Naive B cell (primary cell): ENCODE measurements around the gene PSME3IP1. TPM values are rescaled to one million over a fixed set of nuclear protein-coding genes. Genes with fewer than 3 reads are reported as not detected.

Experiments used
- ATAC-seq, 2 donors: fragments of 150-1000 bp; cut with Tn5 transposase; 2 replicates each; pipeline ENCODE4 v1.10.0; 2021; ENCODE audit warnings: low read depth in 2 of 2, mild to moderate bottlenecking in 2 of 2, moderate library complexity in 2 of 2
- DNase-seq: peaks from one replicate; pipeline ENCODE4 v3.0.0; 2022
- H3K27ac Mint-ChIP-seq, 6 donors: one replicate each; pipeline ENCODE4 v1.8.0; 2020 to 2022; ENCODE audit warnings: mild to moderate bottlenecking in 6 of 6, mixed read lengths in 6 of 6, moderate library complexity in 5 of 6, inconsistent platforms in 2 of 6
- H3K27me3 Mint-ChIP-seq, 3 donors: one replicate each; pipeline ENCODE4 v1.8.0; 2021 to 2022; ENCODE audit warnings: mixed read lengths in 3 of 3, mild to moderate bottlenecking in 1 of 3
- H3K36me3 Mint-ChIP-seq, 2 donors: one replicate each; pipeline ENCODE4 v1.8.0; 2020 to 2022; ENCODE audit warnings: mixed read lengths in 2 of 2, inconsistent platforms in 1 of 2, mild to moderate bottlenecking in 1 of 2
- H3K4me1 Mint-ChIP-seq, 3 donors: one replicate each; pipeline ENCODE4 v1.8.0; 2020 to 2022; ENCODE audit warnings: mixed read lengths in 3 of 3, inconsistent platforms in 1 of 3, mild to moderate bottlenecking in 1 of 3, moderate library complexity in 1 of 3
- H3K4me3 Mint-ChIP-seq, 8 donors: one replicate each; pipeline ENCODE4 v1.8.0; 2020 to 2022; ENCODE audit warnings: mild to moderate bottlenecking in 8 of 8, mixed read lengths in 8 of 8, moderate library complexity in 8 of 8, inconsistent platforms in 2 of 8
- H3K9me3 Mint-ChIP-seq, 7 donors: one replicate each; pipeline ENCODE4 v1.8.0; 2020 to 2022; ENCODE audit warnings: mixed read lengths in 7 of 7, mild to moderate bottlenecking in 5 of 7, inconsistent platforms in 2 of 7, moderate library complexity in 1 of 7
- polyA plus RNA-seq, 6 donors: library from polyadenylated mRNA; unstranded; fragments of 300-500 nt; fragmentation: Illumina TruSeq; gene quantifications; one replicate each; pipeline ENCODE4 v1.2.3, GENCODE V29; 2021; ENCODE audit warnings: low read depth in 6 of 6

The PSME3IP1 gene
- polyA plus RNA-seq, 6 donors from 2014 or later, result 85.1 to 109 (median 93.6) TPM

DNA sequence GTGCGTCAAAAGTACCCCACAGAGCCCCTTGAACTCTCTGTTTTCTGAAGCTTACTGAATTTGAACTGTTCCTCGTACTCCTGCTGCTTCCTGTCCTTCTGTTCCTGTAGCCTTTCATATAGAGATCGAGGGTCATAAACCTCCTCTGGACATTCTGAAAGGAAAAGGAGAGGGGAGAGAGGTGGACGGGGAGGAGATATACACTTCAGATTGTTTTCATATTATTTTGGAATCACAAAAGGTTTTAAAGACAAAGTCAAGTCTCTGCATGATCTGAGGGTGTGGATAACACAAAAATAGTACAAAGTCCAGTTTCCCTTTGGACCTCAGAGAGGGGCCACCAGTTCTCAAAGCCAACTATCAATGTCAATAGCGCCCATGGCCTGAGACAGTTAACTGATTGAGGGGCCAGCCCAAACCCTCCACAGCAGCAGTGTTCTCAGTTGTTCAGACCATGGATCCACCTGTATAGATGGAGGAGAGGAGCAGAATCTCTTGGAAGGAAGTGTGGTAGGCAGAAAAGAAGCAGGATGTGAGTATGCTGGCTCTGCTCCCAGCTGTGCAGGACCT, 13.0 kb downstream of the PSME3IP1 start:
- H3K27me3 Mint-ChIP-seq, result no peaks in the 10 kb centered on the region
- ATAC-seq (no peak), DNase-seq (no peak)
- H3K9me3 Mint-ChIP-seq, result no peaks in the 10 kb centered on the region
- H3K4me1 Mint-ChIP-seq, result peaks cover 0 to 10% (median 9%) of the 10 kb centered on the region in 3 donors
- H3K36me3 Mint-ChIP-seq, result peaks cover 16 to 20% of the 10 kb centered on the region in 2 donors
- no peak overlapping the region for H3K4me3 Mint-ChIP-seq
- peak overlapping the region in 1 of 6 donors; percentile 38 for H3K27ac Mint-ChIP-seq

GRCh38 chr16:57169327-57169726, 16.5 kb downstream of the PSME3IP1 start:
- peaks cover 27% of the 10 kb centered on the region in 2 donors for H3K36me3 Mint-ChIP-seq
- ATAC-seq (no peak), DNase-seq (no peak)

GRCh38 chr16:57167953-57168352, 17.9 kb downstream of the PSME3IP1 start:
- H3K9me3 Mint-ChIP-seq, result no peaks in the 10 kb centered on the region
- H3K27ac Mint-ChIP-seq, result no peak overlapping the region
- no peaks in the 10 kb centered on the region for H3K27me3 Mint-ChIP-seq
- ATAC-seq (peak; percentile 63 to 80), DNase-seq (peak; percentile 36)
- peaks cover 4 to 9% (median 6%) of the 10 kb centered on the region in 3 donors for H3K4me1 Mint-ChIP-seq
- peaks cover 26 to 31% of the 10 kb centered on the region in 2 donors for H3K36me3 Mint-ChIP-seq
- H3K4me3 Mint-ChIP-seq, result no peak overlapping the region

More at GRCh38 chr16:57169327-57169726, 16.5 kb downstream of the PSME3IP1 start:
- Mint-ChIP-seq H3K9me3 (no peaks in the 10 kb centered on the region), H3K4me3 (no peak overlapping the region), H3K27me3 (no peaks in the 10 kb centered on the region), H3K27ac (no peak overlapping the region), H3K4me1 (peaks cover 4 to 9% (median 7%) of the 10 kb centered on the region in 3 donors)

DNA sequence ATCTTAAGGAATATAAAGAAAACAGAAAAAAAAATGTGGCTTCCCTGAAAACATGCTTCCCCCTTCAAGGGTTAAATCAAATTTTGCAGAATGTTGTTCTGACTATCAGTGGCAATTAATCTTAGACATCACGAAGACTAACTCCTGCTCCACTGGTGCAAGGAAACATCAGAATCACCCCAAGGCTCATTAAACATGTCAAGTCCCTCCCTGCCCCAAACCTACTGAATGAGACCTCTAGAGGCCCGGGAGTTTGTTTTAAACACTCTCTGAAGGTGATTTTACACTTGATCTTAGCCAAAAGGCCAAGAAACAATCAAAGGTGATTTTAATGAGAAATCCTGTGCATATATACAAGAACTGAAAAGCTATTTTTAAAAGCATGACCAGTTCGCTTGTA, 18.3 kb downstream of the PSME3IP1 start:
- Mint-ChIP-seq H3K9me3 (no peaks in the 10 kb centered on the region), H3K4me1 (peaks cover 4 to 9% (median 6%) of the 10 kb centered on the region in 3 donors), H3K27ac (no peak overlapping the region), H3K4me3 (no peak overlapping the region), H3K36me3 (peaks cover 26 to 31% of the 10 kb centered on the region in 2 donors), H3K27me3 (no peaks in the 10 kb centered on the region)
- DNase-seq (no peak), ATAC-seq (no peak)

DNA sequence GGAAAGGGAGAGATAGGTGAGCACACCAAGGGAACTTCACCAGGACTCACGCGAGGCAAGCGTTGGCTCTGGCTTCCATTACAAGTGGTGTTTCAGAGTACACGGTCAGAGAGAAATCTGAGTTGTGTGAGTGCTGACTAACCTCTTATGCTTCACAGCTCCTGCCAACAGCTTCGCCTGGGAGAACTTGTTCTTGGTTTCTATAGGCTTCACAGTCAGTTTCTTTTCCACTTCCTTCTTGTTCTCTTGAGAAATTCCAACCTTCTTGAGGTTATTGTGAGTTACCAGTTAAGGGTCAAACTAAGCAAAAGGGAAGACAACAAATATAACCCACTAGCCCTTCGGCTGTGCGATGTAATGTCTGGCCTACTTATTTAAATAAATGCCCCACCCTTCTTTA, 18.9 kb downstream of the PSME3IP1 start:
- DNase-seq, result no peak
- Mint-ChIP-seq H3K36me3 (peaks cover 21 to 28% of the 10 kb centered on the region in 2 donors), H3K4me1 (peaks cover 4 to 9% (median 6%) of the 10 kb centered on the region in 3 donors), H3K4me3 (no peak overlapping the region), H3K9me3 (no peaks in the 10 kb centered on the region), H3K27me3 (no peaks in the 10 kb centered on the region), H3K27ac (no peak overlapping the region)
- ATAC-seq, result no peak

- H3K27me3 Mint-ChIP-seq, result no peaks in the 10 kb centered on the region
- H3K4me3 Mint-ChIP-seq, result no peak overlapping the region
- no peak for DNase-seq
- no peaks in the 10 kb centered on the region for H3K9me3 Mint-ChIP-seq
- ATAC-seq, result no peak
- peak overlapping the region in 3 of 6 donors; percentile 26 to 73 (median 56) for H3K27ac Mint-ChIP-seq
- H3K36me3 Mint-ChIP-seq, result peaks cover 20 to 23% of the 10 kb centered on the region in 2 donors
- H3K4me1 Mint-ChIP-seq, result peaks cover 4 to 9% (median 6%) of the 10 kb centered on the region in 3 donors
Observed at GRCh38 chr16:57166451-57166850, 19.4 kb downstream of the PSME3IP1 start.

GRCh38 chr16:57165938-57166337, 19.9 kb downstream of the PSME3IP1 start:
- Mint-ChIP-seq H3K36me3 (peaks cover 15 to 18% of the 10 kb centered on the region in 2 donors), H3K9me3 (no peaks in the 10 kb centered on the region), H3K4me3 (no peak overlapping the region), H3K4me1 (peaks cover 4 to 9% (median 6%) of the 10 kb centered on the region in 3 donors), H3K27me3 (no peaks in the 10 kb centered on the region), H3K27ac (no peak overlapping the region)
- no peak for DNase-seq
- no peak for ATAC-seq

GRCh38 chr16:57165483-57165882, 20.4 kb downstream of the PSME3IP1 start:
- no peak for ATAC-seq
- Mint-ChIP-seq H3K27ac (no peak overlapping the region), H3K4me1 (peaks cover 4 to 9% (median 6%) of the 10 kb centered on the region in 3 donors), H3K36me3 (peaks cover 15 to 18% of the 10 kb centered on the region in 2 donors), H3K27me3 (no peaks in the 10 kb centered on the region), H3K9me3 (no peaks in the 10 kb centered on the region), H3K4me3 (no peak overlapping the region)
- no peak for DNase-seq

- no peaks in the 10 kb centered on the region for H3K9me3 Mint-ChIP-seq
- H3K36me3 Mint-ChIP-seq, result peaks cover 25 to 28% of the 10 kb centered on the region in 2 donors
Observed at GRCh38 chr16:57163842-57164241, 22.0 kb downstream of the PSME3IP1 start.

DNA sequence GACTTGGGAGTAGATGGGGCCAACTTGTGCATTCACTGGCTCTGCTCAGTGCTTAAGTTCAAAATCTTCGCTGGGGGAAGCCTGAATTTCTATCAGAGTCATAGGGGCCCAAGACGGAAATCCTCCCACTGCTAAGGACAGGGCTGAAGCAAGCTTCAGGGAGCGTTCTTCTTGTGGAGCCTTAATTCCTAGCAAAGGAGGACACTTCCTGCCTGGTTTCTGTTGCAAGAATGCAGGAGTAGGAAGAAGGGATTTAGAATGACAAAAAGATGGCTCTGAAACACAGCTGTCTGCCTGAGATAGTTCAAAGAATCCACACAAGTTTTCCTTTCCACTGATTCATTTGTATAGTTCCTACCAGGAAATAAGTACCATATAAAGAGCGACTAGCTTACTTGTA, 26.4 kb downstream of the PSME3IP1 start:
- no peak for ATAC-seq
- Mint-ChIP-seq H3K9me3 (no peaks in the 10 kb centered on the region), H3K27ac (no peak overlapping the region), H3K27me3 (no peaks in the 10 kb centered on the region), H3K36me3 (peaks cover 26 to 41% of the 10 kb centered on the region in 2 donors), H3K4me1 (peaks cover 0 to 5% (median 3%) of the 10 kb centered on the region in 3 donors), H3K4me3 (no peak overlapping the region)
- no peak for DNase-seq

More at GRCh38 chr16:57163842-57164241, 22.0 kb downstream of the PSME3IP1 start:
- H3K4me1 Mint-ChIP-seq, result peaks cover 6 to 13% (median 7%) of the 10 kb centered on the region in 3 donors
- DNase-seq (no peak), ATAC-seq (no peak)
- no peaks in the 10 kb centered on the region for H3K27me3 Mint-ChIP-seq
- no peak overlapping the region for H3K27ac Mint-ChIP-seq
- H3K4me3 Mint-ChIP-seq, result no peak overlapping the region

- ATAC-seq (no peak), DNase-seq (no peak)
- H3K4me1 Mint-ChIP-seq, result peaks cover 0 to 5% (median 3%) of the 10 kb centered on the region in 3 donors
- no peak overlapping the region for H3K4me3 Mint-ChIP-seq
- H3K27me3 Mint-ChIP-seq, result no peaks in the 10 kb centered on the region
- peaks cover 33 to 55% of the 10 kb centered on the region in 2 donors for H3K36me3 Mint-ChIP-seq
- H3K9me3 Mint-ChIP-seq, result no peaks in the 10 kb centered on the region
- H3K27ac Mint-ChIP-seq, result no peak overlapping the region
Observed at GRCh38 chr16:57157533-57157932, 28.3 kb downstream of the PSME3IP1 start.

DNA sequence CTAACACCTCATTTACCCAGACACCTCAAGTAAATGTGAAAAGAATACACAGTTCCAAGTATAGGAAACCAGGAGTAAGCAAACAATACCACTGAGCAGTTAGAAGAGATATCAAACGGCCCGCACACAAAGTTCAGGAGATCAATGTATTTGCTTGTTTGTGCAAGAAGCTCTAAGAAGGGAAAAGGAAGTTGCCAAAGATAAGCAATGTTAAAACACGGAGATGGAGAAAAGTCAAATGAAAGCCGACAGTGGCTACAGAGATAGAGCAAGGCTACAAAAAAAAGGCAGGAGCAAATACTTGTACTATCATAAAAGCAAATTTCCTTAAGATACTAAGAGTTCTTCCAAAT, 29.5 kb downstream of the PSME3IP1 start:
- H3K36me3 Mint-ChIP-seq, result peaks cover 33 to 61% of the 10 kb centered on the region in 2 donors
- peak overlapping the region in 1 of 6 donors; percentile 76 for H3K27ac Mint-ChIP-seq
- H3K27me3 Mint-ChIP-seq, result no peaks in the 10 kb centered on the region
- DNase-seq (no peak), ATAC-seq (no peak)
- H3K9me3 Mint-ChIP-seq, result no peaks in the 10 kb centered on the region
- peaks cover 3 to 5% (median 3%) of the 10 kb centered on the region in 3 donors for H3K4me1 Mint-ChIP-seq
- H3K4me3 Mint-ChIP-seq, result no peak overlapping the region

- Mint-ChIP-seq H3K4me3 (no peak overlapping the region), H3K4me1 (peaks cover 3 to 5% (median 5%) of the 10 kb centered on the region in 3 donors), H3K36me3 (peaks cover 33 to 61% of the 10 kb centered on the region in 2 donors), H3K27ac (peak overlapping the region in 1 of 6 donors; percentile 76), H3K9me3 (no peaks in the 10 kb centered on the region), H3K27me3 (no peaks in the 10 kb centered on the region)
- ATAC-seq, result no peak
- DNase-seq, result no peak
Observed at GRCh38 chr16:57155702-57156350, 30.0 kb downstream of the PSME3IP1 start.

DNA sequence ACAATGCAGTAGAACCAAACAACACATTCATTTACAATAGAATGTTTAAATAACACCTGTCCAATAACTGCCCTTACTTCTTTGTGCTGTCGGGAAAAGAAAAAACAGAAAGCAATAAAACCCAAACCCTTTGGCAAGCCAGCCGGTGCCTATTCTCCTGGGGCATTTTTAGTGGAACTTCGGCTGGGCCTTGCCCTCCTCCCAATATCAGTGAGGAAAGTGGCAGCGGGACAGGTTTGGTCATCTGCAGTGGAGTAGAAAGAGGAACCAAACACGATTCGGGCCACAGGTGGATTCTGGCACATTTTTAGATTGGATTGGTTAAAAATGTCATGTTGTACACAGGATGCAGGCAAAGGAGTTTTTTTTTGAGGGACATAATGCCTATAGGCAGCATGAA, 32.0 kb downstream of the PSME3IP1 start:
- no peaks in the 10 kb centered on the region for H3K9me3 Mint-ChIP-seq
- H3K36me3 Mint-ChIP-seq, result peaks cover 20 to 52% of the 10 kb centered on the region in 2 donors
- ATAC-seq (no peak), DNase-seq (no peak)
- H3K4me3 Mint-ChIP-seq, result no peak overlapping the region
- no peaks in the 10 kb centered on the region for H3K27me3 Mint-ChIP-seq
- H3K4me1 Mint-ChIP-seq, result peaks cover under 1 to 5% (median 4%) of the 10 kb centered on the region in 3 donors
- H3K27ac Mint-ChIP-seq, result peak overlapping the region in 2 of 6 donors; percentile 3 to 81
